Right renal cortex interstitium (tissue), 3 donors: ENCODE measurements around the gene ST3GAL2. TPM values are rescaled to one million over a fixed set of nuclear protein-coding genes. Genes with fewer than 3 reads are reported as not detected.
"Not testable (repeated sequence)": the region's sequence is repeated elsewhere in the genome, so short reads cannot be mapped to it uniquely, and the experiment has no call there.

Source experiments
- DNase-seq, 3 donors: peaks; one replicate each; pipeline ENCODE4 v3.0.0-alpha.2; 2013; ENCODE audit warnings: low read depth in 3 of 3, low spot score in 2 of 3
- polyA plus RNA-seq, 3 donors: library from polyadenylated mRNA; unstranded; fragments of 120-200 nt; gene quantifications; one replicate each; pipeline ENCODE4 v1.2.1, GENCODE V29; 2013; ENCODE audit not compliant: insufficient read length in 3 of 3

Gene ST3GAL2
- polyA plus RNA-seq, 3 donors: 22.4 to 27.6 (median 24.2) TPM

DNA sequence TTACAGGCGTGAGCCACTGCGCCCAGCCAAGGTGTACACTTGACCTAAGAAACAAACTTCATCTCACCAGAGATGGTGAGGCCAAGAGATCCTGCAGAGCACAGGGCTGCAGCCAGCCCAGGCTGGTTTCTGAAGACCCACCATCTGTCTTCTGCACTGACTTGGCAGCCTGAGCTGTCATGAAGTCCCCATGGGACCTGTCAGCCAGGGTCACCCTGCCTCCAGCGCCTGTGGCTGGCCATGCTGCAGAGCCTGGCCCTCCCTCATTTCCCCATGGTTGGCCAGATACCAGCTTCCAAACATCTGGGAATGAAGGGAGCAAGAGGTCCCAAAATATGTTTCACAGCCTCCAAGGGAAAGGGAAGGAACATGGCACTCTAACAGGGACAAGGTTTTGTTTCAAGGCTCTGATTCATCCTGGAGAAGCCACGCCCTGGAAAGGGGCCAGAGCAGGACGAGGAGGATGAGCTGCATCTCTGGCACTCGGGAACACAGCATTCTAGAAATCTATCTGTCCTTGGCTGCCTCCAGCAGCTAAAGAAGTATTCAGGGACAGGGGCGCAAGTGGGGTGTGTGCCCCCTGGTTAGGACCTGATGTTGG, 46.9 kb downstream of the ST3GAL2 start:
- no peak for DNase-seq

GRCh38 chr16:70391446-70391845, 47.5 kb downstream of the ST3GAL2 start:
- DNase-seq: no peak

GRCh38 chr16:70390774-70391173, 48.1 kb downstream of the ST3GAL2 start:
- no peak for DNase-seq

GRCh38 chr16:70388006-70388680, 50.8 kb downstream of the ST3GAL2 start:
- DNase-seq: no peak

GRCh38 chr16:70386289-70386986, 52.5 kb downstream of the ST3GAL2 start:
- not testable (repeated sequence) for DNase-seq

DNA sequence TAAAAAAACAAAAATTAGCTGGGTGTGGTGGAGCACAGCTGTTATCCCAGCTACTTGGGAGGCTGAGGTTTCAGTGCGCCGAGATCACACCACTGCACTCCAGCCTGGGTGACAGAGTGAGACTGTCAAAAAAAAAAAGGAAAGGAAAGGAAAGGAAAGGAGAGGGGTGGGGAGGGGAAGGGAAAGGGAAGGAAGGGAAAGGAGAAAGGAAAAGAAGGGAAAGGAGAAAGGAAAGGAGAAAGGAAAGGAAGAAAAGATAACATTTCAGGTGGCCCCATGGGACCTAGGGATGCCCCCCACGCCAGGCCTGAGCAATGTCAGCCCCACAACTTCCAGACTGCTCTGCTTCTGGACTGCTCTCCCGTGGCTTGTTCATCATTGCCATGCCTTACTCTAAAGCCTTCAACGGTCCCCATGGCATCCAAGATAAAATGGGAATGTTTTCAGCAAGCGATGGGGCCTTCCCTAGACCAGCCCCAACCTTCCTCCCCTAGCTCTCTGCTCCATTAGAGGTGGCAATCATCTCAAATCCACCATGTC, 55.4 kb downstream of the ST3GAL2 start:
- DNase-seq: no peak

DNA sequence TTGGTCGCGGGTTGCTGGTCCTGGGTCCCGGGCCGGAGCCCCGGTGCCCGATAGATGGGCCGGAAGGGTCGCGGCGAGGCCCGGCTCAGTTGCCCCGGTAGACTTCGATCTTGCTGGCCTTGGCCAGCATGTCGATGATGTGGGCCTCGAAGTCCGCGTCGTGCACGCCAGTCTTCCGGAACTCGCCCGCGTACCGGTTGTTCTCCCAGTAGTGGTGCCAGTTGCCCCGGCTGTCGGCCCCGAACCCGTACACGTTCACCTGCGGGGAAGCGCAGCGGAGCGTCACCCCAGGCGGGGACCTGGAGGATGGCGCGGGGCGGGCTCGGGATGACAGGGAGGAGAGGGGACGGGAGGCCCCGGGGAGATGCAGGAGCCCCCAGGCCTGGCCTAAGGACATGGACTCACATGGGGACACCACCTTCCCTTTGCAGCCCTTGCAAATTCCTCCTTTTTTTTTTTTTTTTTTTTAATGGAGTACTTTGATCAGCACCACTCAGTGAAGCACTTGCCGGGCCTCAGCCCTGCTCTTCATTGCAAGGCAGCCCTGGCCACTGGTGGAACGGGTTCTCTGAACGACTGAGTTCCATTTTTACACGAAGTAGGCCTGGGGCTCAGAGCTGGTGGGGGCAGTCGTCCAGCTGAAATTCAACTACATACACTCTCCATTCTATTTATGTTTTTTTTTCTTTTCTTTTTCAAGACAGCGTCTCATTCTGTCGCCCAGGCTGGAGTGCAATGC, 57.1 kb downstream of the ST3GAL2 start:
- DNase-seq: peak in 1 of 3 donors; percentile 41

- DNase-seq: peak; percentile 92 to 94 (median 93)
Measured at GRCh38 chr16:70380919-70381603, 57.8 kb downstream of the ST3GAL2 start.

GRCh38 chr16:70380248-70380918, 58.5 kb downstream of the ST3GAL2 start:
- DNase-seq: peak in 1 of 3 donors; percentile 18

DNA sequence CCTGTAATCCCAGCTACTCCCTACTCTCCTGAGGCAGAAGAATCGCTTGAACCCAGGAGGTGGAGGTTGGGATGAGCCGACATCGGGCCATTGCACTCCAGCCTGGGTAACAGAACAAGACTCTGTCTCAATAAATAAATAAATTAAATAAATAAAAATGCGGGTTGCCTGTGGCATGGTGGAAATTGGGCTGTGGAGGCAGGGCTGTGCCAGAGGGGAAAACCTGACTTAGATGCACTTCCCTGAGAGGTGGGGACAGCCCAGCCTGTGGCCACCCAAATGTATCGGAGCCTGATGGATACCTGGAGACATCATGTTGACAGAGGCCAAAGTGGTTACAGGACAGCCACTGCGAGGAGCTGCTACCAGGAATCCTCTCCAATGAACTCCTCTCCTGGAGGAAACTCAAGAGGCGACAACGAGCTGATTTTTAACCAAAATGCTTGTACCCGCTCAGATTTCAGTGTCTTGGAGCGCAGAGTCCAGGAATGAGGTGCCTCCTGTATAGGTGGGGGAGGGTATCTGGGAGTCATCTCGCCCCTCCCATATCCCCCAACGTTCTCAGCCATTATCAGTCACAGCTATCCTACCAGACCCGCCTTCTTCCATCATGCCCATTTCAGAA, 59.9 kb downstream of the ST3GAL2 start:
- no peak for DNase-seq

DNA sequence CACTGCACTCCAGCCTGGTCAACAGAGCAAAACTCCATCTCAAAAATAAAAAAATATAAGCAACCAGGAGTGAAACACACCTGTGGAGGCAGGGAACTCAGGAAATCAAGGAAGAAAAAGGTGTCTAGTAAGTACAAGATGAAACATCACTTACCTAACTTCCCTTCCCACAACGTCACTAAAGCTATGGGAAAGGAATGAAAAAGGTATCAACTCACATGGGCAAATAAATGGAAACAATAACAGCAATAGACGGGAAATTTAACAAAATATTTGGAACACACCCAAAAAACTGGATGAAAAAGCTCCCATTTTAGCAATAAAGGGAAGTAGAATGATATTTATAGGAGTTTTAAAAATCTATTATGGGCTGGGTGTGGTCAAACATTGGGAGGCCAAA, 61.1 kb downstream of the ST3GAL2 start:
- DNase-seq: no peak

DNA sequence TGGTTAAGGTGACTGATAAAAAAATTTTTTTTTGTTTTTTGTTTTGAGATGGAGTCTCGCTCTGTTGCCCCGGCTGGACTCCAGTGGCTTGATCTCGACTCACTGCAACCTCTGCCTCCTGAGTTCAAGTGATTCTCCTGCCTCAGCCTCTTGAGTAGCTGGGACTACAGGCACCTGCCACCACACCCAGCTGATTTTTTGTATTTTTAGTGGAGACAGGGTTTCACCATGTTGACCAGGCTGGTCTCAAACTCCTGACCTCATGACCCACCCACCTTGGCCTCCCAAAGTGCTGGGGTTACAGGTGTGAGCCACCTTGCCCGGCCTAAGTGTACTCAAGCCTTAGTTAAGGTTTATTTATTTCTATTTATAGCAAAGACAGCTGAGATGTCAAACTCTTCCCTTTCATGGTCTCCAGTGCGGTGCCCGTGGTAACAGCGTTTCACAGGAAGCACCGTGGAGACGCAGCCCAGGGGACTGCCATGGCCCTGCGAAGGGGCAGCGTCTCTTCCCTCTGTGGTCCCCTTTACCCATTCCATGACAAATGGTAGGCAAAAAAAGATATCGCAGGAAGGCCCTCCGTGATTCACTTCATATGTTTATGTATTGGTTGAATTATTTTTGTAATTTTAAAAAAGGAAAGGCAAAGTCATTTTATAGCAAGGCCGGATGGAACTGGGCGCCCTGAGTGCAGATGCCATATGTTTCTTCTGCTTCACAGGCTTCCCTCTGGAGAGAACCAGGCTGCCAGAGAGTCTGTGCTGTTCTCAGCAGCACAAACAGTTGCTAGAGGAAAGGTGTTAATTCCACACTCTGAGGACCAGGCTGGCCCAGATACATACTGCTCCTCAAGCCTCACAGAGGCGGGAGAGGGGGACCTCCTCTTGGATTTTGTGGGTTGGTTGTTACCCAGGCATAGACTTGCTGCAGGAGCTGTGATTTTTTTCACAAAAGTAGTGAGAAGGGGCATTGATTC, 63.0 kb downstream of the ST3GAL2 start:
- DNase-seq: no peak

GRCh38 chr16:70374213-70374612, 64.7 kb downstream of the ST3GAL2 start:
- no peak for DNase-seq

DNA sequence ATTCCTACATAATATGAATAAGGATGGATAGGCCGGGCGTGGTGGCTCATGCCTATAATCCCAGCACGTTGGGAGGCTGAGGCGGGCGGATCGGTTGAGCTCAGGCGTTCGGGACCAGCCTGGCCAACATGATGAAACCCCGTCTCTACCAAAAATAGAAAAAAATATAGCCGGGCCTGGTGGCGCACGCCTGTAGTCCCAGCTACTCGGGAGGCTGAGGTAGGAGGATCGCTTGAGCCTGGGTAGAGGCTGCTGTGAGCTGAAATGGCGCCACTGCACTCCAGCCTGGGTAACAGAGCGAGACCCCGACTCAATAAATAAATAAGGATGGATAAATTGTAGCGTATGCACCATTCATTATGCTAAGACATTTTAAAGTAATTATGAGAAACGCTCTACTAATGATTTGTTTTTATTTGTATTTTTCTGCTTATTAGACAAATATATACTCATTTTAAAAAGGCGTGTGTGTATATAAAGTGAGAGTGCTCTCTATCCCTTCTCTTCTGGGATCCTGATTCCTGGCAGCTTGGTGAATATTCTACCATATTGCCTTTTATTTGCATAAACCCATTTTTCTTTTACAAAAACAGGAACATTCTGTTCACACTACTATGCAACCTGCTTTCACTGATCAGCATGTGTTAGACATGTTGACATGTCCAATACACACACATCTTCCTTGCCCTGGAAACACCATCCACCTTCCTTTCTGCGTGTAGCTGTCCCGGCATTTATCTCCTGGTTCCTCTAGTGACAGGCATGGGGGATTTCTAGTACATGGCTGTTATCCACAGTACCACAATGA, 65.8 kb downstream of the ST3GAL2 start:
- DNase-seq: no peak

GRCh38 chr16:70370924-70371323, 68.0 kb downstream of the ST3GAL2 start:
- DNase-seq: no peak

DNA sequence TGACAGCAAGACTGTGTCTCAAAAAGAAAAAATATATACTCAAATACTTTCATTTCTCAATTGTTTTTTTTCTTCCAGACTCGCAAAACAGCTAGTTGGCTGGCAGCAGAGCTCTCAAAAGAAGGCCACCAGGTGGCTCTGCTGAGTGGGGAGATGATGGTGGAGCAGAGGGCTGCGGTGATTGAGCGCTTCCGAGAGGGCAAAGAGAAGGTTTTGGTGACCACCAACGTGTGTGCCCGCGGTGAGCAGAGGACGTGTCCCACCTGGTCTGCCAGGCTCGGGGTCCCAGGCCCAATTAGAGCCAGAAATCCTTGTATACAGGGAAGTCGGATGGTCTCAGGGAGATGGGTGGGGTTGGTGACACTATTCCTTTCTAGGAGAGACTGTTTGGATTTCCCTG, 68.8 kb downstream of the ST3GAL2 start:
- DNase-seq: not testable (repeated sequence)

- no peak for DNase-seq
Measured at GRCh38 chr16:70364399-70364798, 74.5 kb downstream of the ST3GAL2 start.
